ENCODE data around the gene TEX26. TPM values are rescaled to one million over a fixed set of nuclear protein-coding genes. Genes with fewer than 3 reads are reported as not detected.

The TEX26 gene
- total and polyA plus RNA-seq, 2 of the 4 experiments (the other 2 are of a cell fraction): not detected

- Histone ChIP-seq H4K5ac (ENCODE audit: low read depth, low read length) (no peak overlapping the region), H3K9me1 (ENCODE audit: insufficient read depth, low read length) (no peaks in the 10 kb centered on the region), H3K4ac (ENCODE audit: low read depth, low read length) (no peak overlapping the region), H2AFZ (replicated peaks; ENCODE audit: low read length, poor library complexity) (no peak overlapping the region), H3K79me1 (ENCODE audit: low read depth in 1 of 2, low read length in 2 of 2) (no peaks in the 10 kb centered on the region), H3K36me3 (ENCODE audit: control insufficient read depth, insufficient read depth, low read length) (no peaks in the 10 kb centered on the region), H3K18ac (ENCODE audit: low read depth, low read length) (no peak overlapping the region), H3K9ac (ENCODE audit: low read depth, low read length) (no peak overlapping the region), H2BK15ac (ENCODE audit: low read depth, low read length) (no peak overlapping the region), H4K8ac (ENCODE audit: low read depth in 2 of 2, low read length in 2 of 2) (no peak overlapping the region), H3K4me2 (ENCODE audit: low read depth, low read length) (no peak overlapping the region), H4K91ac (ENCODE audit: insufficient read depth, low read depth, low read length) (no peak overlapping the region), H2AK9ac (replicated peaks; ENCODE audit: low read depth, low read length, poor library complexity) (no peak overlapping the region), H3K27me3 (ENCODE audit: control insufficient read depth, insufficient read depth, low read length) (peaks cover 31% of the 10 kb centered on the region), H2AK5ac (ENCODE audit: low read depth, low read length) (no peak overlapping the region), H2BK120ac (ENCODE audit: low read depth, low read length) (no peak overlapping the region), H3K14ac (replicated peaks; ENCODE audit: low read depth, low read length) (no peak overlapping the region), H3K56ac (ENCODE audit: extremely low read depth, insufficient read depth, low read length) (no peak overlapping the region), H2BK5ac (ENCODE audit: low read depth, low read length, poor library complexity, severe bottlenecking) (no peak overlapping the region), H3K9me3 (ENCODE audit: control insufficient read depth, insufficient read depth, low read length) (peaks cover 4% of the 10 kb centered on the region; the same call in 1 of the 2 replicates), H3K23ac (ENCODE audit: low read depth, low read length) (no peak overlapping the region), H3K4me3 (ENCODE audit: insufficient read depth, low read depth, low read length) (no peak overlapping the region), H3K4me1 (ENCODE audit: control insufficient read depth, insufficient read depth, low read length) (peaks cover 2% of the 10 kb centered on the region; the same call in 1 of the 2 replicates), H3K27ac (ENCODE audit: insufficient read depth, low read length) (no peak overlapping the region), H4K20me1 (ENCODE audit: insufficient read depth, low read length) (no peaks in the 10 kb centered on the region), H2BK20ac (ENCODE audit: low read depth, low read length) (no peak overlapping the region)
- no CpG with 5 or more reads among the region's 3 CpGs for WGBS, 2 experiments (ENCODE audit: extremely low coverage in 2 of 2, insufficient read length in 1 of 2)
- TF ChIP-seq RAD21 (IDR thresholded peaks at IDR 0.05; ENCODE audit: low read length) (no peak), NFE2L2 (IDR thresholded peaks at IDR 0.05; ENCODE audit: low read depth, low read length) (no peak), RFX5 (IDR thresholded peaks at IDR 0.05; ENCODE audit: low read depth, low read length) (no peak), SMC3 (IDR thresholded peaks at IDR 0.05; ENCODE audit: low read depth, low read length) (no peak), ELK1 (IDR thresholded peaks at IDR 0.05; ENCODE audit: borderline replicate concordance, low read depth, low read length) (no peak), BHLHE40 (IDR thresholded peaks at IDR 0.05; ENCODE audit: low read depth, low read length) (no peak), FOS (IDR thresholded peaks at IDR 0.05; ENCODE audit: low read depth, low read length) (no peak), CHD1 (IDR thresholded peaks at IDR 0.05; ENCODE audit: low read depth, low read length) (no peak)
- TF ChIP-seq, protein P1, sequence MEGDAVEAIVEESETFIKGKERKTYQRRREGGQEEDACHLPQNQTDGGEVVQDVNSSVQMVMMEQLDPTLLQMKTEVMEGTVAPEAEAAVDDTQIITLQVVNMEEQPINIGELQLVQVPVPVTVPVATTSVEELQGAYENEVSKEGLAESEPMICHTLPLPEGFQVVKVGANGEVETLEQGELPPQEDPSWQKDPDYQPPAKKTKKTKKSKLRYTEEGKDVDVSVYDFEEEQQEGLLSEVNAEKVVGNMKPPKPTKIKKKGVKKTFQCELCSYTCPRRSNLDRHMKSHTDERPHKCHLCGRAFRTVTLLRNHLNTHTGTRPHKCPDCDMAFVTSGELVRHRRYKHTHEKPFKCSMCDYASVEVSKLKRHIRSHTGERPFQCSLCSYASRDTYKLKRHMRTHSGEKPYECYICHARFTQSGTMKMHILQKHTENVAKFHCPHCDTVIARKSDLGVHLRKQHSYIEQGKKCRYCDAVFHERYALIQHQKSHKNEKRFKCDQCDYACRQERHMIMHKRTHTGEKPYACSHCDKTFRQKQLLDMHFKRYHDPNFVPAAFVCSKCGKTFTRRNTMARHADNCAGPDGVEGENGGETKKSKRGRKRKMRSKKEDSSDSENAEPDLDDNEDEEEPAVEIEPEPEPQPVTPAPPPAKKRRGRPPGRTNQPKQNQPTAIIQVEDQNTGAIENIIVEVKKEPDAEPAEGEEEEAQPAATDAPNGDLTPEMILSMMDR (conservative IDR thresholded peaks at IDR 0.05; ENCODE audit: low read depth, low read length): no peak
- BruUV-seq (replicated peaks): no TSS peak
- no peak for DNase-seq
- POLR2A ChIA-PET (ENCODE audit: unreplicated experiment): no interaction called here
- CTCF ChIA-PET: no interaction called here
- in situ Hi-C loops (cut with MboI; ENCODE audit: low sequenced_read_pairs): no loop called here
- dilution Hi-C loops (cut with HindIII; ENCODE audit: low sequenced_read_pairs, unreplicated experiment): no loop called here
- intact Hi-C loops (cut with micrococcal nuclease): no loop called here
- ATAC-seq (ENCODE audit: low read depth): no peak
These were observed 68.4 kb downstream of the TEX26 start for GRCh38 chr13:31000889-31001288.

Data from IMR-90 (cell line).